Activated T-cell treated with anti-CD3 and anti-CD28 coated beads for 4 hours (primary cell): ENCODE measurements around the gene GPAT2.
"Not testable (repeated sequence)": the region's sequence is repeated elsewhere in the genome, so short reads cannot be mapped to it uniquely, and the experiment has no call there.

Experiments
- DNase-seq: peaks from one replicate; pipeline ENCODE4 v3.0.0-alpha.2; 2020

Gene GPAT2, protein sequence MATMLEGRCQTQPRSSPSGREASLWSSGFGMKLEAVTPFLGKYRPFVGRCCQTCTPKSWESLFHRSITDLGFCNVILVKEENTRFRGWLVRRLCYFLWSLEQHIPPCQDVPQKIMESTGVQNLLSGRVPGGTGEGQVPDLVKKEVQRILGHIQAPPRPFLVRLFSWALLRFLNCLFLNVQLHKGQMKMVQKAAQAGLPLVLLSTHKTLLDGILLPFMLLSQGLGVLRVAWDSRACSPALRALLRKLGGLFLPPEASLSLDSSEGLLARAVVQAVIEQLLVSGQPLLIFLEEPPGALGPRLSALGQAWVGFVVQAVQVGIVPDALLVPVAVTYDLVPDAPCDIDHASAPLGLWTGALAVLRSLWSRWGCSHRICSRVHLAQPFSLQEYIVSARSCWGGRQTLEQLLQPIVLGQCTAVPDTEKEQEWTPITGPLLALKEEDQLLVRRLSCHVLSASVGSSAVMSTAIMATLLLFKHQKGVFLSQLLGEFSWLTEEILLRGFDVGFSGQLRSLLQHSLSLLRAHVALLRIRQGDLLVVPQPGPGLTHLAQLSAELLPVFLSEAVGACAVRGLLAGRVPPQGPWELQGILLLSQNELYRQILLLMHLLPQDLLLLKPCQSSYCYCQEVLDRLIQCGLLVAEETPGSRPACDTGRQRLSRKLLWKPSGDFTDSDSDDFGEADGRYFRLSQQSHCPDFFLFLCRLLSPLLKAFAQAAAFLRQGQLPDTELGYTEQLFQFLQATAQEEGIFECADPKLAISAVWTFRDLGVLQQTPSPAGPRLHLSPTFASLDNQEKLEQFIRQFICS

DNA sequence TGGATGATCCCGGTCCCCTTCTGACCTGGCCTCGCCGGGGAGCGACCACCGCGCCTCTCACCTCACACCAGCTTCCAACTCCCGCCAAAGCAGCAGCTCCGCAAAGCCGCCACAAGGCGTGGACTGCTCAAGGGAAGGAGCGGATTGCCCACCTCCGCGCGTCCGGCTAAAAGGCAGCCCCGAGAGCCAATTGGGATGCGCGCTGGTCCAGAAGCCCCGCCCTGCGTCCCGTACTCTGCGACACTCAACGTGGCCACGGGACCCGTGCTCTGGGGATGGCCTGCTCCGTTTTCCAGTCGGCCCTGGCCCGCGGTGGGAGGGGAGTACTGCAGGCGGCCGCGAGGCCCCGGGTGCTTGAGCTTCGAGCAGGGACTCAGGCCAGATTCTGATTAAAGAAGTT lies at the start of gene GPAT2:
GPAT2 (minus strand) TSS at position 125 of the 400 bp plus-strand sequence. CDS start 2,557 bp downstream, outside the sequence.
- not testable (repeated sequence) for DNase-seq

DNA sequence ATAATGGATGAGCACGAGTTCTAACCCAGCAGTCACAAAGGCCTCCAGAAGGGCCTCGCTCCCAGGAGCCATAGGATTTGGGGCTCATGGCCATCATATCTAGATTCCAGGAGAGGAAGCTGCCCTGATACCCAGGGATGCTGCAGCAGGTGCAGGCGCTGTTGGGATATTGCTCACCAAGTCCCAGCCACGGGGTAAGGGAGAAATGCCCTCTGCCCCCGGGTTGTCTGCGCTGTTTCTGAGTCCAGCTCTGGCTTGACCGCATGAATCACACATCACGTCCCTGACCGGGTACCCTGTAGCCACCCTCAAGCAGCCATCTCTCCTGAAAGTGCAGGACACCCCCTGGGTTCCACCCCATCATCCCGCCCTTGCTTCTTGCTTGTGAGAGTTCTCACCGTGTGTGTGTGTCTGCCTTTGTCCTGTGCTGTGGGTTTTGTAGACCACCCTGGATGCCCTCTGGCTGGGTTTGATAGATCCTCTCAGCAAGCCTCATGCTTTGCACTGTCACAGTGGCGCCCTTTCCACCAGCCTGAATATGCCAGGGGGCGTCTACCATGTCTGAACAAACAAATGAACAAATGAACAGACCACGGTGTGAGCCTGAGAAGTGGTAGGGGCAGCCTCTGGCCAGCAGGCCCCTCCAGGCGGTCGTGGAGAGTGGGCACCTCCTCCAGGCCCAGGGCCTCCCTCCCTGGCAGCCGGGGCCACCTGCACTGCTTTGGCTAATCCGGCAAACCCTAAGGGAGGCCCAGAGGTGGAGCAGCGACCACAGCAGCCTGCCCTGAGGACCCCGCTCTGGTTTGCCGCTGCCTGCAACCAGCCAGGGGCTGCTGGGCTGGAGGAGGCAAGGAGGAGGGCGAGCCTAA lies 49.5 kb upstream of the GPAT2 start:
- DNase-seq = no peak

DNA sequence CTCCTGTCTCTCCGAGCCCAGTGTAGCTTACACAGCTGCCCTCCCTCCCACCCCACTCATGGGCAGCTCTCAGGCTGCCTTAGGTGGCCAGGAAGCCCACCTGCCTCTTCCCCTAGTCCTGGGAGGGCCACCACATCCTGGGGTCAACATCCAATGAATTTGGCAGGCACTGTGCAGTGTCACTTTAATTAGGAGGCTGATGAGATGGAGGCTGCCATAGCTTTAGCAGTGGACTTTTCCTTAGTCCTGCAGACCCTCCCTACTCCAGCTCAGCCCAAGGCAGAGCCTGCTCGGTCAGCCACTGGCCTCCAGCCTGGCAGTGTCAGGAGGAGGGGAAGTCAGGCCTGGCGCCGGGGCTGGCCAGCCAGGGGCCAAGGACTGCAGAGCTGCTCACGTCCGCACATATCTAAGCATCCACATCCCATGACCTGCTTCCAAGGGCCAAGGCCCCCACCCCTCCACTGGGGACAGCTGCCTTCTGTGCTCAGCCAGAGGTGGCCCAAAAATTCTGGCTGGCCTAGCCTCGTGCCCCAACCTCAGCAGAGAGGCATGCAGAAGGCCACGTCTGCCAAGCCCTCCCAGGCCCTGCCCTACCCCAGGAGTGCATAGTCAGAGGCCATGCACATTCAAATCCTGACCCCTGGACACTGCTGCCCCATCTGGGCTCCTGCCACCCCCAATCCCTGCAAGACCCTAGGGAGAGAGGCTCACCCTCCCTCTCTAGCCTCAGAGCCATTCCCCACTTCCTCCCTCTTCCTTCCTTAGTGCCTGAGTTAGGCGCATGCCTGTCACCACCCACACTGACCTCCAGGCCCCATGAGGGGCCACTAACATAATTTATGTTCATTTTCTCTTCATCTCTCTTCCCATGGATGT lies 48.6 kb upstream of the GPAT2 start:
- DNase-seq = no peak

DNA sequence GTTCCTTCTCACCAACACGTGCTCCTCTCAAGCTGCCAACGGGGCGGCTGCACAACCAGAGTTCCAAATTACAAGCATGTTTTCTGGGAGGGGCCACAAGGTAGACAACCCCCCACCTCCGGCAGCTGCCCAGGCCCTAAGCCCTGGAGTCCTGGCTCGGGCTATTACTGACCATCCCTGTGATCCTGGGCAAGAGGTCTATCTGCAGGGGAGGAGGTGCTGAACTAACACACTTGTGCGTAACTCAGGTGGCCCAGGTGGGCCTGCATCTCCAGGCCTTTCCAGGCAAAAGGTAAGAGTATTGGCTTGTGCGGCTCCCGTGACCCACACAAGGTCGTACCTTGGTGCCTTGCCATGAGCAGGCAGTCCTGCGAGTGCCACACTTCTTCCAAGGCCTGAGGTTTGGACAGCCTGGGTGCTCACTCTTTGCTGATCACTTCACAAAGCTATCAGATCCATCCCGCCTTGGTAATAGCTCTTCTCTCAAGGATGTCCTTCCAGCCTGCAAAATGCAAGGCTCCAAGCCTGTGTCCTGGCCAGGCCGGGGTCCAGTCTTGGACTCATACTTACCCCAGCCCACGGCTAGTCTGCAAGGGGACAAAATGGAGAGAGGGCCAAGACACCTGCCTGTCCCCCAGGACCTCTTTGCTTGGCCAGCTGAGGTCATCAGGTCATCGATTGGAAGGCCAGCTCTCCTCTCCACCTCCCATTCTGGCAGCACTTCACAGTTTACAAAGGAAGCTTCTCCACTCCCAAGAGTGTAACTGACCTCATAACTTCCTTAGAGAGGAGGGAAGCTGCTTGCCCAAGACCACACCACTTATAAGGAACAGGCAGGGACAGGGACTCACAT lies 47.7 kb upstream of the GPAT2 start:
- DNase-seq = no peak

DNA sequence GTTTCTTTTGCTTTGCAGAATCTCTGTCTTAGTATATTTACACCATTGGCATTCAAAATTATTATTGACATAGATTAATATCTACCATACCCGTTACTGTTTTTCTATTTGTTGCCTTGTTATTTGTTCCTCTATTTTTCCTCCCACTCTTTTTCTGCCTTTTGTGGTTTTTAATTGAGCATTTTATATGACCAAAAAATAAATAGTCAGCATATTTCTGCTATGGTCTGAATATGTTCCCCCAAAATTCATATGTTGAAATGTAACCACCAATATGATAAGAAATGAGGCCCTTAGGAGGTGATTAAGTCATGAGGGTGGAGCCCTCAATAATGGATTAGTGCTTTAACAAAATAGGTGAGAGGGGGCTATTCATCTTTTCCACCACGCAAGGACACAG lies 46.3 kb upstream of the GPAT2 start:
- no peak for DNase-seq

DNA sequence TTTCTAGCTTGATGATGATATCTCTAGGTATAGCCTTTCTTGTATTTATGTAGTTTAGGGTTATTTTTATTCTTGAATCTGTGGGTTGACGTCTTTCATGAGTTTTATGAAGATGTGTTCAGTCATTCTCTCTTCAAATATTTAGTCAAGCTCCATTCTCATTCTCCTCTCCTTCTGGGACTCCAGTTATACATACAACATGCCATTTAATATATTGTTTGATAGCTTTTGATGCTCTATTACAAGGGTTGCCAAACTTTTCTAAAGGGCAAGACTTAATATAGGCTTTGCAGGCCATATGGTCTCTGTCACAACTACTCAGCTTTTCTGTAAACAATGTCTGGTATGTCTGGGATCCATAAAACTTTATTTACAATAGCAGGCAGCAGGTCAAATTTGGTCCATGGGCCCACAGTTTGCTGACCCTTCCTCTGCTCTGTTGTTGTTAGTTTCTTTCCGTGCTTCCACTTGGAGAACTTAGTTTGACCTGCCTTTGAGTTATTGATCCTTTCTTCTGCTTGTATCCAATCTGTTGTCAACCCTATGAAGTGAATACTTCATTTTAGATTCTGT lies 40.6 kb upstream of the GPAT2 start:
- DNase-seq = no peak

DNA sequence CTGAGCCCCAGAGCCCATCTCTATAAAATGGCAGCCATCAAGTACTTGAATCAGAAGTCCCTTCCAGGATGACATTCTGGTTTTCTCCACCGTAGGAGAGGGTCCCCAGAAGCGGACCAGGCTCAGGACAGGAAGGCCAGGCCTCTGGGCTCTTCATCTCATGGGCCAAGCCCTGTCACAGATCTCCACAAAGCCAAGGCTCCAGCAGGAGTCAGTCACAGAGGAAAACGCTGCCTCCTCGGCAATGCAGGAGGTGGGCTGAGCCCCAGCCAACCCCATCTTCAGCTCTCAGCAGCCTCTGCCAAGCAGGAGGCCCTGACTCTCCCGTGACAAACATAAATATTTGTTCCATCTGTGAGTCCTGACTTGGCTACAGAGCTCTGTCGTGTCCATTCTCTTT lies 39.4 kb upstream of the GPAT2 start:
- no peak for DNase-seq

DNA sequence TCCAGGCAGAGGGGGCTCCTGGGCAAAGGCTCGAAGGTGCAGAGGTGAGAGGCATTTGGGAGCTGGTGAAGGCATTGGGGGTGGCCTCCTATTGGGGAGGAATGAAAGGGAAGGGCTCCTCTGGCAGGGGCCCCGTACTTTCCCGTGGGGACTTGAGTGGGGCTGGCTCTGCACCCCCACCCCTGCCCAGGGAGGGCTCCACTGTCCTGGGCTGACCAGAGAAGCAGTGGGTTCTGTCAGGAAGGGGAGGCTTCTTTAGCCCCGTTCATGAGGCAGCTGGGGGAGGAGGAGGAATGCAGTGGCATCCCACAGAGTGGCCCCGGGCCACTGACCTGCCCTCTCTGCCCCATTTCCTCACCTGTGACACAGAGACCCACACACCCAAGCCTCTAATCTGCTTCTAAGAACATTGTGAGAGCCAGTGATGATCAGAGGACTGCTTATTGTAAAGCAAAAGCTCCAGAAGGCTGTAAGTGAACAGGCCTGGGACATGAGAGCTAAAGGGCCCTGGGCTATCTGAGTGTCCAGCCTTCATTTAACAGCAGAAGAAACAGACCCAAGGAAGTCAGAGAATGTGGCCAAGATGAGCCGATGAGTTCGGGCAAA lies 38.6 kb upstream of the GPAT2 start:
- no peak for DNase-seq

DNA sequence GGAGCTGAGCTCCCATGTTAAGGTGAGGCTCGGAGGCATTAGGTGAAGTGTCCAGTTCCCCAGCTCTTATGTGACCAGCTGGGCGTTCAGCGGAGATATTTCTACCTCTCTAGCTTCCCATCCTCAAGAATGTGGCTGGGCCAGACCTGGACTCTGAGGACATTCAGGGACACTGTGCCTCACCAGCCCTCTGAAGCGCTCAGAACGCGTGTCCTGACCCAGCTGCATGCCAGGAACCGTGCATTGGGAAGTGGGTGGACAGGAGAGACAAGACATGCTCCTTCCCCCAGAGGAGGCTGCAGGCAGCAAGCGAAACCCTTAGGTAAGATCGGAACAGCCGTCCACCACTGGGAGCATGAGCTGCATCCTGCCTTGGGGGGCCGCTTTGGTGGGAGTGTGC lies 38.0 kb upstream of the GPAT2 start:
- no peak for DNase-seq

DNA sequence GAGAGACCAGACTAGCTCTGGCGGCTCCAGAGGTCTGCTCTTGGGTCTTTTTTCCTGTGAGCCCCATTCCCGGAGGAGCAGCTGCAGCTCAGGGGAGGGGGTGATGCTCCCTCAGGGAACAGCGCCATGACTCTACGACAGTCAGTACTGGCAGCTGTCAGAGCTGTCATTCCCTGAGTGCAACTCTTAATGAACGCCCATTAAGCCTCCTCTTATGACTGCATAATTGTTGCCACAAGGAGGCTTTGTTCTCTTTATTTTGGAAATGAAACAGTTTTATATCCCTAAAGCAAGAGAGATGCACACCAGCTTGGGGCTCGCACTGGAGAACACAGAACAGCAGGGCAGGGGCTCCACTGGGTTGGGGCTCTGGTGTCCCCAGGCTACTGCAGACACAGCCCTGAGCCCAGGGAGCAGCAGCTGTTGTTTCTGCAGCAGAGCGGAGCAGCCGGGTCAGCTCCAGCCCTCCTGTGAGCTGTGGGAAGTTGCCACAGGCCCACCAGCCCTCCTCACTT lies 37.3 kb upstream of the GPAT2 start:
- not testable (repeated sequence) for DNase-seq

DNA sequence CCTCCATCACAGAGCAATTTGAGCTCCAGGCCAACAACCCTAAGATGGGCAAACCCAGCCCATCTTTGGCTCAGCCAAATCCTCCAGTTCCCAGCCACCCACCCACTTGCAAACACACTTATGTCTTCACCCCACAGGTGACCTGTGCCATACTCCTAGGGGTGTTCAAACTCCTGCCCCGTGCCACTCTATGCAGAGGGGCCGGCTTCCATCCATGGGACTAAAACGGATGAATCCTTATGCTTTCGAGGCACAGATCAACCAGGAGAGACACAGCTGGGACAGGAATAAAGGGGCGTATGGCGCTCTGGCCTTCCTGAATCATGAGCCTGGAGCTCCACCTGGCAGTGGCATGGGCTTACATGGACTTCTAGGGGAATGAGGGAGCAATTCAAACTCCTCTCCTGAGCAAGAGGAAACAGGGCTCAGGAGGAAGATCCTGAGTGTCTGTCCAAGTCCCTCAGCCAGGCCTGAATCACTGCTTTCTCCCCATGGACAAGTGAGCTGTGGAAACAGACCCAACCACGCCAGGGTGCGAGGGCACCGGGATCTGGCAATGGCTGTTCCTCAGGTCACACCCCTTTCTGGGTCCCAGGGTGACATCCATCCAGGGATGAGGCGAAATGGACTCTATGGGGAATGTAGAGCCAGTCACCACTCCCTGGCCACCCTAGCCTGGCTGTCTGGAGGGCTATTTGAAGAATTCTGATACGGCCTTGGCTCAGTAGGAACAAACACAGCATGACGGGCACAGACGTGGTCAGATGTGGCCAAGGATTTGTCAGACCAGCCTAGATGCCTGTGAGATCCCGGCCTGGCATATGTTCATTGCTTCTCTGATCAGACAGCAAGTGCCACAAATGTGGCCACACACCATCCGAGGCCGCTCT lies 36.6 kb upstream of the GPAT2 start:
- not testable (repeated sequence) for DNase-seq

DNA sequence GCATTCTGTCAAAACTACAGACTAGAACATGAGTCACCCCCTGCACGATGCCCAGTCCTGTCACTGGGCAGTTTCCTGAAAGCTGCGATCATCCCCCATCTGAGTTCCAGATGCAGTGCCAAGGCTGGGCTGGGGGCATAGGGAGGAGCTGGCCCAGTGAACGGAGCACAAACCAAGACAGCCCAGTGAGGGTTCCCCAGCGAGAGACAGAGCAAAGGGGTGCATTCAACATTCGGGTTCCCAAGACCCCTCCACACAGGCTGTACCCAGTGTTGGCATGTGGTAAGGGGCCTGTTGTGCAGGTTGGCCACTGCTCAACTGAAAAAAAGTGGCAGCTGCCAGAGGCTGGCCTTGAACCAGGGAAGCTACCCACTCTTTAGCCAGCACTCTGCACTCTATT lies 35.6 kb upstream of the GPAT2 start:
- DNase-seq = not testable (repeated sequence)

DNA sequence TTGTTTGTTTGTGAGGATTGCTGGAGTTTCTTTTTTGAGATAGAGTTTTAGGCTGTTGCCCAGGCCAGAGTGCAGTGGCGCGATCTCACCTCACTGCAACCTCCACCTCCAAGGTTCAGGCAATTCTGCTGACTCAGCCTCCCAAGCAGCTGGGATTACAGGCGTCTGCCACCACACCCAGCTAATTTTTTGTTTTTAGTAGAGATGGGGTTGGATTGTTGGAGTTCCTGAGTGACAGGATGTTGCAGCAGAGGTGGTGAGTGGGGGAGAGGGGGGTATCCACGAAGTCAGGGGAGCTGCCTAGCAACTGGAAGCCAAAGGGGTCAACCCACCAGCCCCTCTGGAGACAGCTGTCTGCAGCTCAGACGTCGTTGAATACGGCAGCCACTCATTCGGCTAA lies 35.2 kb upstream of the GPAT2 start:
- not testable (repeated sequence) for DNase-seq

DNA sequence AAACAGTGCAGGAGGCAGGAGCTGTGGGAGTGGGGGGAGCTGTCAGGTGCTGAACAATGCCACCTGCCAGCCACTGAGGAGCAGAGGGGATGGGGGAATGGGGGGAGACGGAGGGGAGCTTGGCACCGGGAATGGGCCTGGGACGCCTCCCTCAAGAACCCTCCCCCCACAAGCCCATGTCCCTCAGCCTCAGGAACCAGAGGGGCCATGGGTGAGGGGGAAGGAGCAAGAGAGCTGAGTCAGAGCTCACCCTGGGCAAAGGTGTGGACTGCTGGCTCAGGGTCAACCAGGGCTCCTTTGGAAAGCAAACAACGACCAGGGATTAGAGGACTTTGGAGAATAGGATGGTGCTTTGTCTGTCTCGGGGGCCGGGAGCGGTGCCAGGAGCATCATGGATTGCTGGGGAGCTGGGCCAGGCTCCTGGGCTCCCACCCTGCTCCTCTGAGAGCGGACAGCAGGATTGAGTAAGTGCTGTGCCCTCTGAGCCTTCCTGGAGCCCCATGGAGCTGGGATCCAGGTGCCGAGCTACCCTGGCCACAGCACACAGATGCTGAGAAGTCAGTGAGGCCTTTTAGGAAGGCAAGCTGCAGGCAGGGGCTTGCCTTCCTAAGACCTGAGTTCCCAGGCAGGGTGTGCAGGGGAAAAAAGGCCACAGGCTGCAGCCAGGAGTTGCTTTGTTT lies 33.3 kb upstream of the GPAT2 start:
- DNase-seq = not testable (repeated sequence)

DNA sequence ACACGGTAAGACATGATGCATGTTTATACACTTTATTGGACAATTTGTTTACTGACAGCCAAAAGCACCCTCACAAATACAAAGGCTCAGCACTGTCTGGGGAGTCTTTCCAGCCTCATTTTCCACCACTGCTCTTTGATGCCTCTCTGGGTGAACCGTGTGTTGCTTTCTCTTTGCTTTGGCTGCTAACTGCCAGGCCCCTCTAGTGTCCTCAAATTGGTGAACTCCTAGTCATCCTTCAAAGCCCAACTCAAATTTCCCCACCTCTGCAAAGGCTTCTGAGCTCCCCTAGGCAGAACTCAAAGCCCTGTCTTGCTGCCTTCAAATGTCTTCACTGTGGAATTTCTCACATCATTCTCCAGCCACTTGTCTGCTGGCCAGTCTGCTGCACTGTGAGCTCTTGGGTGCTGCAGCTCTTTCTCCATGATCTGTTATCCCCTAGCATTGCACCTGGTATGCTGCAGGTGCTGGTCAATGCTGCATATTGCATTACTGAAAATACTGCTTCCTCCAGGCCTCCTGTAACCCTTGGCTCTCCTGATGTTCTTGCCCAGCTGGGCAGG lies 32.5 kb upstream of the GPAT2 start:
- not testable (repeated sequence) for DNase-seq

DNA sequence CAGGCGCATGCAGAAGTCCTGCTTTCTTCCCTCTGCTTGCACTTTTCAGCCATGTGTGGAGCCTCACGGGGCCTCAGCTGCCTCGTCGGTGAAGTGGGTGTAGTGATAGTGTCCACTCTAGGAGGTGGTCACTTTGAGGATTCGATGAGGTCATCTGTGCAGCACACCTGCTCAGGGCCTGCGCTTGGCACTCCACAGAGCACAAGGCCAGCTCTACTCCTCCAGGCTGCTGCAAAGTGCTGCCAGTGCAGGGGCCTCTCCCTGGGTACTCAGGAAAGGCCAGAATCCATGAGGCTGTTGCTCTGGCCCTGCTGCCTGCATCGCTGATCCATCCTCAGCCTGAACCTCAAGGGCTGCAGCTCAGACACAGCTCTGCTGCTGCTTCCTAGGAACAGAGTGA lies 31.8 kb upstream of the GPAT2 start:
- DNase-seq = not testable (repeated sequence)

DNA sequence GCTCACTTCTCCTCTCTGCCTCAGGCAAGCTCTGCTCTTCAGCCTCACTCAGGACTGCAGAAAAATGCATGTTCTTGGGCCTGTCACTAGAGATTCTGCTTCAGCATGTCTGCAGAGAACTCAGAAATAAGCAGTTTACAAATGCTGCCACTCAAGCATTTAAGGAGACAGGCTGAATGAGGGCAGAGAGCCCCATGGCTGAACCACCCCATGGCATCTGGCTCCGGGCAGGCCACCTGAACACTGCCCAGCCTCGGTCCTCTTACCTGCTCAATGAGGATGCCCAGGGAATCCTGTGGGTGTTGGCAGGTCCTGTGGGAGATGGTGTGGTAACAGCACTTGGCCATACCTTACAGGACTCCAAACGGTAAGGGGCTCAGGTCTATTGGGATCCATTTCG lies 31.2 kb upstream of the GPAT2 start:
- not testable (repeated sequence) for DNase-seq

DNA sequence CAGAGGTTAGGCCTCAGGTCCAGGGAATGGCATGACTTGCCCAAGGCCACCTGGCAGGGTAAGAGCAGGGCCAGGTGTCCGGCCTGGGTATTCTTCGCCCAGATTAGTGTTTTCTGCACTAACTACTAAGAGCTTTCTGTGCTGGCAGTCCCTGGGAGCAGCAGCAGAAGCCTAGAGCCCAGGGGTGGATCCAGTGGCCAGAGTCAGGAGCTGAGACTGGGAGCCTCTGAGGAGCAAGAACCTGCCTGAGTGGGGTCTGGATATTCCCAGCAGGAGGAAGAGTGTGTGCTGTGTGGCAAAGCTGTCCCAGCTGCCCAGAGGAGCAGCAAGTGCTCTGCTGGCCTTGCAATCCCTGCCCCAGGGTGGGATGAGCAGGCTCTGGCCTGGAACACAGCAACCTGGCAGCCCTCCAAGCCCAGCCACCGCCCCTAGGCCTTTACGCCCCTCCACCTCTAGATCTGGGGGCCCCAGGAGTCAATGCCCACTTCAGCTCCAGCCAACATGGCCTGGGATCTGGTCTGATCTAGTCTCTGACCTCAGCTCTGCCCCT lies 30.7 kb upstream of the GPAT2 start:
- DNase-seq = no peak
